Cardiac fibroblast (primary cell): ENCODE results near the gene ATP7B.
A peak's percentile ranks its signal among the peaks of the same experiment; 100 is the strongest.

Source experiments
- DNase-seq, 2 donors: peaks; one replicate each; pipeline versions ENCODE4 v3.0.0 to v3.0.0-alpha.2; 2010; ENCODE audit warnings: low read depth in 2 of 2
- H3K4me3 ChIP-seq, 2 donors: replicated peaks in 1 of 2; 1 replicate in 1 of 2; 2 replicates in 1 of 2; pipeline ENCODE4 v1.5.1; 2011; ENCODE audit warnings: low read depth in 2 of 2, low read length in 2 of 2, mild to moderate bottlenecking in 2 of 2, moderate library complexity in 1 of 2
- CTCF ChIP-seq: IDR thresholded peaks from one replicate; pipeline ENCODE4 v1.5.1; 2011; ENCODE audit warnings: low read depth, mild to moderate bottlenecking, low read length, inconsistent platforms

Gene ATP7B

GRCh38 chr13:52025475-52026245 lies 14.4 kb upstream of the ATP7B start:
- DNase-seq: no peak
- no peak overlapping the region for H3K4me3 ChIP-seq
- TF ChIP-seq CTCF: no peak

GRCh38 chr13:52024481-52024880 lies 13.2 kb upstream of the ATP7B start, which contains the start of gene UTP14C:
TSS of gene UTP14C (plus strand) at chr13:52024691. CDS start at chr13:52028805, 4,114 bp downstream.
- no peak within 1 kb of the TSS for H3K4me3 ChIP-seq
- DNase-seq: no peak
- TF ChIP-seq CTCF: no peak

- H3K4me3 ChIP-seq: no peak overlapping the region
- no peak for TF ChIP-seq CTCF
- no peak for DNase-seq
These were observed 11.1 kb upstream of the ATP7B start for GRCh38 chr13:52022356-52022755.

- DNase-seq: no peak
- TF ChIP-seq CTCF: no peak
- no peak overlapping the region for H3K4me3 ChIP-seq
These were observed 8.9 kb upstream of the ATP7B start for GRCh38 chr13:52020191-52020590.

- no peak for DNase-seq
These were observed 5.0 kb upstream of the ATP7B start for GRCh38 chr13:52016296-52016695.

GRCh38 chr13:52012512-52012836 lies 1.2 kb upstream of the ATP7B start:
- no peak for DNase-seq
- TF ChIP-seq CTCF: no peak
- peak overlapping the region; percentile 96 to 99 for H3K4me3 ChIP-seq

More at GRCh38 chr13:52016296-52016695, 5.0 kb upstream of the ATP7B start:
- H3K4me3 ChIP-seq: no peak overlapping the region
- no peak for TF ChIP-seq CTCF
